Peyer's patch (tissue), 4 donors: Measurements from ENCODE around the gene ABI3. TPM values are rescaled to one million over a fixed set of nuclear protein-coding genes. Genes with fewer than 3 reads are reported as not detected.

Experiments used
- DNase-seq, 3 donors: peaks; one replicate each; pipeline ENCODE4 v3.0.0-alpha.2; 2017 to 2019
- H3K27ac ChIP-seq, 4 donors: fragments of 200-600 bp; sonication (generic); one replicate each; pipeline ENCODE4 v1.5.1; 2016 to 2019
- H3K27me3 ChIP-seq, 2 donors: fragments of 200-600 bp; sonication (generic); one replicate each; pipeline ENCODE4 v1.5.1; 2019
- H3K36me3 ChIP-seq, 3 donors: fragments of 200-600 bp; sonication (generic); one replicate each; pipeline ENCODE4 v1.5.1; 2016 to 2019
- H3K4me1 ChIP-seq, 4 donors: fragments of 200-600 bp; sonication (generic); one replicate each; pipeline ENCODE4 v1.5.1; 2016 to 2019
- H3K4me3 ChIP-seq, 4 donors: fragments of 200-600 bp; sonication (generic); 1 replicate in 3 of 4; 2 replicates in 1 of 4; pipeline ENCODE4 v1.5.1; 2016 to 2019; ENCODE audit warnings: mild to moderate bottlenecking in 1 of 4
- H3K9me3 ChIP-seq, 4 donors: fragments of 200-600 bp; sonication (generic); one replicate each; pipeline ENCODE4 v1.5.1; 2016 to 2019; ENCODE audit warnings: mild to moderate bottlenecking in 1 of 4
- CTCF ChIP-seq, 6 experiments: fragments of 450-650 bp in 4 of 6; fragments of 200-600 bp in 2 of 6; sonication (generic) in 1 of 6; IDR thresholded peaks; one replicate each; pipeline ENCODE4 v1.5.1; 2017 to 2019; ENCODE audit warnings: antibody characterized with exemption in 6 of 6, mild to moderate bottlenecking in 3 of 6, moderate library complexity in 1 of 6
- POLR2A ChIP-seq, 2 donors: fragments of 450-650 bp; IDR thresholded peaks; one replicate each; pipeline ENCODE4 v1.5.1; 2017; ENCODE audit warnings: antibody characterized with exemption in 2 of 2, mild to moderate bottlenecking in 2 of 2, moderate library complexity in 2 of 2
- total RNA-seq, 4 donors: library from RNA; depleted of rRNA; stranded (reverse); fragments of >200 nt; gene quantifications; one replicate each; pipeline ENCODE4 v1.1.0, GENCODE V29; 2016

The ABI3 gene
- total RNA-seq, 4 donors from 2014 or later, result 4.9 to 50.3 (median 8.9) TPM

- peak in 2 of 3 donors; percentile 84 to 86 for DNase-seq
- H3K4me1 ChIP-seq, result peaks cover 0 to 54% (median 43%) of the 10 kb centered on the region in 4 donors
- H3K9me3 ChIP-seq, result no peaks in the 10 kb centered on the region
- TF ChIP-seq CTCF (IDR thresholded peaks at IDR 0.05) (peak in 4 of 6 experiments; percentile 24 to 38 (median 29)), POLR2A (IDR thresholded peaks at IDR 0.05) (no peak)
- no peaks in the 10 kb centered on the region for H3K27me3 ChIP-seq
- H3K36me3 ChIP-seq, result no peaks in the 10 kb centered on the region
- H3K27ac ChIP-seq, result peak overlapping the region; percentile 59 to 90 (median 68)
- H3K4me3 ChIP-seq, result peak overlapping the region in 1 of 4 donors; percentile 16
These were observed 8.7 kb downstream of the ABI3 start for GRCh38 chr17:49218941-49219913.

GRCh38 chr17:49219987-49220386 is 9.5 kb downstream of the ABI3 start:
- TF ChIP-seq POLR2A (IDR thresholded peaks at IDR 0.05), result no peak
- no peak for TF ChIP-seq CTCF (IDR thresholded peaks at IDR 0.05)
- Histone ChIP-seq H3K27ac (peak overlapping the region; percentile 59 to 90 (median 68)), H3K4me1 (peaks cover 0 to 53% (median 45%) of the 10 kb centered on the region in 4 donors), H3K4me3 (no peak overlapping the region), H3K36me3 (no peaks in the 10 kb centered on the region), H3K9me3 (no peaks in the 10 kb centered on the region), H3K27me3 (no peaks in the 10 kb centered on the region)
- no peak for DNase-seq

GRCh38 chr17:49223168-49223516 is 12.6 kb downstream of the ABI3 start:
- TF ChIP-seq CTCF (IDR thresholded peaks at IDR 0.05), result no peak
- no peak for TF ChIP-seq POLR2A (IDR thresholded peaks at IDR 0.05)
- no peaks in the 10 kb centered on the region for H3K9me3 ChIP-seq
- H3K27ac ChIP-seq, result peak overlapping the region in 2 of 4 donors; percentile 12 to 68
- H3K27me3 ChIP-seq, result no peaks in the 10 kb centered on the region
- H3K36me3 ChIP-seq, result no peaks in the 10 kb centered on the region
- peak overlapping the region in 2 of 4 donors; percentile 30 to 42 for H3K4me3 ChIP-seq
- peaks cover 0 to 31% (median 23%) of the 10 kb centered on the region in 4 donors for H3K4me1 ChIP-seq
- no peak for DNase-seq

- DNase-seq, result peak; percentile 62 to 85 (median 80)
- H3K27ac ChIP-seq, result peak overlapping the region in 2 of 4 donors; percentile 12 to 68
- peak; percentile 68 to 85 (median 81) for TF ChIP-seq CTCF (IDR thresholded peaks at IDR 0.05)
- TF ChIP-seq POLR2A (IDR thresholded peaks at IDR 0.05), result no peak
- H3K4me1 ChIP-seq, result peaks cover 0 to 31% (median 23%) of the 10 kb centered on the region in 4 donors
- no peaks in the 10 kb centered on the region for H3K27me3 ChIP-seq
- H3K4me3 ChIP-seq, result peak overlapping the region; percentile 24 to 42 (median 34)
- H3K36me3 ChIP-seq, result no peaks in the 10 kb centered on the region
- H3K9me3 ChIP-seq, result no peaks in the 10 kb centered on the region
These were observed 13.2 kb downstream of the ABI3 start for GRCh38 chr17:49223517-49224197.

- Histone ChIP-seq H3K9me3 (no peaks in the 10 kb centered on the region), H3K27me3 (no peaks in the 10 kb centered on the region), H3K36me3 (no peaks in the 10 kb centered on the region), H3K4me3 (peak overlapping the region; percentile 24 to 42 (median 34)), H3K27ac (peak overlapping the region in 2 of 4 donors; percentile 12 to 68), H3K4me1 (peaks cover 0 to 26% (median 23%) of the 10 kb centered on the region in 4 donors)
- no peak for TF ChIP-seq CTCF (IDR thresholded peaks at IDR 0.05)
- DNase-seq, result peak; percentile 66 to 83 (median 74)
These were observed 13.9 kb downstream of the ABI3 start for GRCh38 chr17:49224198-49224996.
